IgD-negative memory B cell (primary cell): ENCODE data around the gene FAM174C. TPM values are rescaled to one million over a fixed set of nuclear protein-coding genes. Genes with fewer than 3 reads are reported as not detected.

Experiments
- H3K27ac Mint-ChIP-seq, 3 donors: one replicate each; pipeline ENCODE4 v1.8.0; 2020 to 2022; ENCODE audit warnings: mild to moderate bottlenecking in 3 of 3, mixed read lengths in 3 of 3, moderate library complexity in 1 of 3
- H3K27me3 Mint-ChIP-seq: one replicate; pipeline ENCODE4 v1.8.0; 2021; ENCODE audit warnings: mixed read lengths
- H3K36me3 Mint-ChIP-seq: one replicate; pipeline ENCODE4 v1.8.0; 2020; ENCODE audit warnings: mild to moderate bottlenecking, mixed read lengths
- H3K4me1 Mint-ChIP-seq, 3 donors: one replicate each; pipeline ENCODE4 v1.8.0; 2020 to 2022; ENCODE audit warnings: mixed read lengths in 3 of 3, mild to moderate bottlenecking in 1 of 3
- H3K4me3 Mint-ChIP-seq, 4 donors: one replicate each; pipeline ENCODE4 v1.8.0; 2020 to 2022; ENCODE audit warnings: mild to moderate bottlenecking in 4 of 4, mixed read lengths in 4 of 4, moderate library complexity in 3 of 4
- H3K9me3 Mint-ChIP-seq, 3 donors: one replicate each; pipeline ENCODE4 v1.8.0; 2020 to 2021; ENCODE audit warnings: mixed read lengths in 3 of 3, mild to moderate bottlenecking in 1 of 3
- polyA plus RNA-seq: library from polyadenylated mRNA; unstranded; fragments of 300-500 nt; fragmentation: Illumina TruSeq; gene quantifications from one replicate; pipeline ENCODE4 v1.2.3, GENCODE V29; 2021

The FAM174C gene
- polyA plus RNA-seq, 1 donor from 2014 or later: 115 TPM

DNA sequence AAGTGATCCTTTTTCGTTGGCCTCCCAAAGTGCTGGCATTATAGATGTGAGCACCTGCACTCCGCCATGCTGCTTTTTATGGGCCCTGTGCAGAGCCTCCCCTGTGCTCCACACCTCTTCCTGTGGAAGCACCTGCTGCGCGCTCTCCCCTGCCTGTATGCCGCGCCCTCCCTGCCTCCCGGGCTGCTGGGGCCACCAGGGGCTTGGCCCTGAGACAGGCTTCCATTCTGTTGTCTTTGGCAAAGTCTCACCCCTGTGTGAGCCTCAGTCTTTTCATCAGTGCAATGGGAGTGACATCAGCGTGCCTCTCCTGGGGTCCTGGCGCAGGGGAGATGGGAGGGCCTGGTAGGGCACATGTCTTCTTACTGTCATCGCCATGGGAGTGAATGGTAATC, 1.3 kb downstream of the FAM174C start:
- Mint-ChIP-seq H3K4me3 (peak overlapping the region; percentile 80 to 95 (median 88)), H3K36me3 (peaks cover 9% of the 10 kb centered on the region), H3K27ac (peak overlapping the region; percentile 95 to 97 (median 97)), H3K27me3 (peaks cover 1% of the 10 kb centered on the region), H3K4me1 (peaks cover 21 to 26% (median 23%) of the 10 kb centered on the region in 3 donors), H3K9me3 (no peaks in the 10 kb centered on the region)

DNA sequence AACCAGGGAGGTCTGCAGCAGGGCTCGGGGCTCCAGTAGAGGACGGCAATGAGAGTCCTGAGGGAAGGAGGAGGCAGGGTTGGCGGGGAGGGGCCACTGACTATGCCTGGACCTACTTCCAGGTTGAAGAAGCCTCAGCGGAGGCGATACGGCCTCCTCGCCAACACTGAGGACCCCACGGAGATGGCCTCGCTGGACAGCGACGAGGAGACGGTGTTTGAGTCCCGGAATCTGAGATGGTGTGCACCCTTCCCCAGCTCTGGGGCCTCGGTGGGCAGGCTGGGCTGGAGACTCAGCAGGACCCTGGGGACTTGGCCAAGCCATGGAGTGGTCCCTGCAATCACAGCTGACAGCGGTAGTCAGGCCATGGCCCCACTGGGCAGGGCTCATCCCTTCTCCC, 1.7 kb downstream of the FAM174C start:
- no peaks in the 10 kb centered on the region for H3K9me3 Mint-ChIP-seq
- H3K36me3 Mint-ChIP-seq: peaks cover 9% of the 10 kb centered on the region
- H3K27ac Mint-ChIP-seq: peak overlapping the region; percentile 95 to 97 (median 97)
- peak overlapping the region; percentile 80 to 95 (median 88) for H3K4me3 Mint-ChIP-seq
- peaks cover 21 to 24% (median 22%) of the 10 kb centered on the region in 3 donors for H3K4me1 Mint-ChIP-seq
- H3K27me3 Mint-ChIP-seq: peaks cover 1% of the 10 kb centered on the region

DNA sequence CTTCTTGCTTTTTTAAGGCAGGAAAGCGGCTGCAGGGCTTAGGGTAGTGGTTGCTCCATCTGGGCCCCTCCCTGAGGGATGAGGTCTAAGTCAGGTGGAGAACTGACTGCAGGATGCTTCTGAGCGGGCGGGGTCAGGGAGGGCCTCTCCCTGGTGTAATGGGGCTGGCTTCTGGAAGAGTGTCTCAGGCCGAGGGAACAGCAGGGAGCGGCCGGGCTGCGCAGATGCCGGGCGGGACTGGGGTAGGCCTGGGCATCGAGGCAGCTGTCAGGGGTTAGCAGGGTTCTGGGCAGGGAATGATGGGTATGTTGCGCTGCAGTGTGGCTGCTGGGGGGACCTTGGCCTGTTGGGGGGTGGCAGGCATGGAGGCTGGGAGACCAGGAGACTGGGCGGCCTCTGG, 2.7 kb downstream of the FAM174C start:
- peaks cover 15 to 16% (median 16%) of the 10 kb centered on the region in 3 donors for H3K4me1 Mint-ChIP-seq
- peak overlapping the region; percentile 46 to 95 (median 93) for H3K27ac Mint-ChIP-seq
- H3K36me3 Mint-ChIP-seq: peaks cover 6% of the 10 kb centered on the region
- no peaks in the 10 kb centered on the region for H3K9me3 Mint-ChIP-seq
- peak overlapping the region in 3 of 4 donors; percentile 29 to 82 (median 77) for H3K4me3 Mint-ChIP-seq
- peaks cover 3% of the 10 kb centered on the region for H3K27me3 Mint-ChIP-seq

DNA sequence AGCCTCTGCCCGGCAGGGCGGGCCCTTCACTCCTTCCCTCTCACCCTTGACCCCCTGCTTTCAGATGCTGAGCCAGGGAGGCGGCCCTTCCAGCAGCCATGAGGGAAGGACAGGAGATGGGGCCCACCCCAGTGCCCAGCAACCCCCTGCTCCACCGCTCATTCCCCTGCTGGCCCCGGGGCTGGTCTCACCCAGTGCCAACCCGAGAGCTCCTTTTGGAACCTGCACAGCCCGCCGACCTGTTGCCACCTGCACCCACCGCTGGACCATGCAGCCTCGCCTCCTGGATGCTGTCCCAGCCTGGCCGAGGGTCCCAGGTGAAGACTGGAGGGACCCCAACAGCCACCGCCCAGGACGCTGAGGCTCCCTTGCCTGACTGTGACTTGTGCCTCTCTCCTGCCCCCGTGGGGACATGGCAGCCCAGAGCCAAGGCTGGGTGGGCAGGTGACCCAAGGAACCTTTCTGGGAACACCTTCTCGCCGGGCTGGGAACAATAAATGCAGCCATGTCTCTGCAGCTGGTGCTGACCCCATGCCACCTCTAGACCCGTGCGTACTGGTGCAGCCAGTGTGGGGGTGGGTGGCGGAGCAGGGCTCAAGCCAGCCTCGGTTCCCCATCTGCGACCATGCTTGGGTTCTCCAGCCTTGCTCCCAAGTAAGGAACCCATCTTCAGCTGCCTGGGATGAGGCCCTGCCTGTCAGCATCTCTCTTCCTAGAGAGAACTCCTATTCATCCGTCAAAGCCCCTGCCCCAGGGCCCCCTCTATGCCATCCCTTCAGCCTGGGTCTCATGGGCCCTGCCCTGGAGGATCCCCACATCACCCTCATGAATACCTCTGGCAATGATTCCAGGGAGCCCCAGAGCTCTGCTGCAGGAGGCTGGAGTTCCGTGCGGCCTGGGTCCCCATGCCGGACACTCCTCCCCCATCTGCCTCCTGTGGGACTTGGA, 3.7 kb downstream of the FAM174C start:
- Mint-ChIP-seq H3K9me3 (no peaks in the 10 kb centered on the region), H3K27me3 (peaks cover 10% of the 10 kb centered on the region), H3K27ac (peak overlapping the region in 2 of 3 donors; percentile 5 to 90), H3K4me3 (peak overlapping the region in 1 of 4 donors; percentile 84), H3K36me3 (peaks cover 6% of the 10 kb centered on the region), H3K4me1 (peaks cover 10 to 11% (median 10%) of the 10 kb centered on the region in 3 donors)

- Mint-ChIP-seq H3K36me3 (peaks cover 6% of the 10 kb centered on the region), H3K4me1 (peaks cover 10 to 14% (median 12%) of the 10 kb centered on the region in 3 donors), H3K27ac (peak overlapping the region; percentile 63 to 92 (median 90)), H3K4me3 (peak overlapping the region in 2 of 4 donors; percentile 82 to 84), H3K27me3 (peaks cover 17% of the 10 kb centered on the region), H3K9me3 (peaks cover 0 to 2% (median 0%) of the 10 kb centered on the region in 3 donors)
These were observed 4.5 kb downstream of the FAM174C start for GRCh38 chr19:1279782-1280341.

- Mint-ChIP-seq H3K27me3 (peaks cover 20% of the 10 kb centered on the region), H3K27ac (peak overlapping the region in 1 of 3 donors; percentile 92), H3K4me3 (peak overlapping the region in 1 of 4 donors; percentile 50), H3K9me3 (peaks cover 0 to 2% (median 0%) of the 10 kb centered on the region in 3 donors), H3K4me1 (peaks cover 5 to 15% (median 12%) of the 10 kb centered on the region in 3 donors), H3K36me3 (peaks cover 6% of the 10 kb centered on the region)
These were observed 5.6 kb downstream of the FAM174C start for GRCh38 chr19:1280636-1281568.

DNA sequence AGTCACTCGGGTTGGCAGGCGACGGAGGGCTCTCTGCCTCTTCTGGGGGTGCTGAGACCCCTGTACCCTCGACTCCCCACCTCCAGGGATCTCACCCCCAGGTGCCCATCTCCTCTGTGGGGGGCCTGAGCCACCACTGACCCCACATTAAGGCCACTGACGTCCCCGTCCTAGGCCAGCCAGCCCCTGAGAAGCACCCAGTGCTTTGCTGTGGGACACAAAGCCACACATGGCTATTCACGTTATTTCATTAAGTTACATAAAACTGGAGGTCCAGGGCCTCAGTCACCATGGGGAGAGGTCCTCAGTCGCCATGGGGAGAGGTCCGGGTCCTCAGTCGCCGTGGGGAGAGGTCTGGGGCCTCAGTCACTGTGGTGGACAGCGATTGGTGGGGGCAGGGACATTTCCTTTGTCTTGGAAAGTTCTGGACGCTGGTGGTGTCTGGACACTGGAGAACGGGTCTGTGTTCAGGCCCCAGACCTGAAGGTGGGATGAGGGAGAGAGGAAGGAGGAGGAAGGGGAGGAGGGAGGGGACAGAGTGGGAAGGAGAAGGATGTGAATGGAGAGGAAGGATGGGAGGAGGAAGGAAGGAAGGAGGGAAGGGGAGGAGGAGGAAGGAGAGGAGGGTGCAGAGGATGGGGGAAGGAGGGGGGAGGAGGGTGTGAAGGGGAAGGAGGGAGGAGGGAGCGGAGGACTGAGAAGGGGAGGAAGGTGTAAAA, 6.4 kb downstream of the FAM174C start:
- H3K36me3 Mint-ChIP-seq: peaks cover 6% of the 10 kb centered on the region
- no peak overlapping the region for H3K27ac Mint-ChIP-seq
- peaks cover 24% of the 10 kb centered on the region for H3K27me3 Mint-ChIP-seq
- peaks cover 5 to 15% (median 9%) of the 10 kb centered on the region in 3 donors for H3K4me1 Mint-ChIP-seq
- peak overlapping the region in 1 of 4 donors; percentile 52 for H3K4me3 Mint-ChIP-seq
- H3K9me3 Mint-ChIP-seq: peaks cover 0 to 2% (median 0%) of the 10 kb centered on the region in 3 donors

GRCh38 chr19:1282588-1283206, 7.4 kb downstream of the FAM174C start:
- Mint-ChIP-seq H3K4me1 (peaks cover 5 to 13% (median 6%) of the 10 kb centered on the region in 3 donors), H3K27me3 (peaks cover 25% of the 10 kb centered on the region), H3K27ac (no peak overlapping the region), H3K4me3 (peak overlapping the region in 2 of 4 donors; percentile 12 to 39), H3K9me3 (peaks cover 0 to 2% (median 0%) of the 10 kb centered on the region in 3 donors), H3K36me3 (peaks cover 6% of the 10 kb centered on the region)

DNA sequence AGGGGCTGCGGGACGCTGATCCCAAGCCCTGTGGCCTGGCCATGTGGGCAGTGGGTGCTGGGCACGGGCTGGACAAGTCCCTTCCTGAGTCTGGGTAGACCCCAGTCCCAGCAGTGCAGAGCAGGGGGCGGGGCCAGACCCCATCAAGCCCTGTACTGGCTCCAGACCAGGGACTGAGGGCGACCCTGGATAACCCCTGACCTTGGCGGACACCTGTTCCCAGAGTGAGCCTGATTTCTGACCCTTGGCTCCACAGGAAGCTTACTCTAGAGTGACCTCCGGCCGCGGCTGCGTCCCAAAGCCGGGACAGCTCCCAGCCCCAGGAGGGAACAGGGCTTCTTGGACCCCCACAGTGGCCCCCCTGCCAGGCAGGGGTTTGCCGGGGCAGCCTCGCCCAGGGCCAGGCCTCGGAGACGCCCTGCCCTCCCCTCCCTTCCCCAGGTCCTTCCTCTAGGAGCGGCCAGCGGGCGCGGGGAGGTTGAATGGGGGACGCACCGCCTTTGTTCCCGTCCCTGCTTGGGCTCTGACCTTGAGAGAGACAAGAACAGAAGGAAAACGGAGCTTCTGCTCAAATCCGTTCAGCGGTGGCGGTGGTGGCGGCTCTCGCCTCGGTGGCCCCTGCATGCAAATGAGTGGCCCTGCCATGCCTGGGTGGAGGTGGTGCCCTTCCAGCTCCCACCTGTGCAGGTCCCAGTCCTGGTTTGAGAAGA, 8.0 kb downstream of the FAM174C start:
- Mint-ChIP-seq H3K9me3 (peaks cover 0 to 2% (median 0%) of the 10 kb centered on the region in 3 donors), H3K36me3 (peaks cover 4% of the 10 kb centered on the region), H3K4me3 (peak overlapping the region in 2 of 4 donors; percentile 12 to 39), H3K27me3 (peaks cover 29% of the 10 kb centered on the region), H3K4me1 (peaks cover 5 to 13% (median 6%) of the 10 kb centered on the region in 3 donors), H3K27ac (no peak overlapping the region)

DNA sequence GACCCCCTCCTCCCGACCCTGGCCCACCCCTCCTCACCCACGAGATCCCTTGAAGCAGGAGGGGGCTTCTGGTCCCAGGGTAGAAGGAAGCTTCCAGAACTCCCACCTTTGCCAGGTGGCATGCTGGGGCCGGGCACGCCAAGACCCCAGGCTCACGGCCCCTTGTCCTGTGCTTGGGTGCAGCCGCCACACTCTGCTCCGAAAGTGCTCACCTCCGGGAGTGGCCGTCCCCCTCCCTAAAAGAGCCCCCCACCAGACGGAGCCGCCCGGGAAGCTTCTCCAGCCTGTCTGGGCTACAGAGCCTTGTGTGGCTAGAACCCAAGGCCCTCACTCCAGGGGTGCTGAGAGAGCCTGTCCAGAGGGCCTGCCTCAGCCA, 8.6 kb downstream of the FAM174C start:
- Mint-ChIP-seq H3K27ac (no peak overlapping the region), H3K36me3 (peaks cover 4% of the 10 kb centered on the region), H3K9me3 (peaks cover 0 to 2% (median 0%) of the 10 kb centered on the region in 3 donors), H3K4me1 (peaks cover 5 to 13% (median 6%) of the 10 kb centered on the region in 3 donors), H3K4me3 (peak overlapping the region in 1 of 4 donors; percentile 36), H3K27me3 (peaks cover 30% of the 10 kb centered on the region)

DNA sequence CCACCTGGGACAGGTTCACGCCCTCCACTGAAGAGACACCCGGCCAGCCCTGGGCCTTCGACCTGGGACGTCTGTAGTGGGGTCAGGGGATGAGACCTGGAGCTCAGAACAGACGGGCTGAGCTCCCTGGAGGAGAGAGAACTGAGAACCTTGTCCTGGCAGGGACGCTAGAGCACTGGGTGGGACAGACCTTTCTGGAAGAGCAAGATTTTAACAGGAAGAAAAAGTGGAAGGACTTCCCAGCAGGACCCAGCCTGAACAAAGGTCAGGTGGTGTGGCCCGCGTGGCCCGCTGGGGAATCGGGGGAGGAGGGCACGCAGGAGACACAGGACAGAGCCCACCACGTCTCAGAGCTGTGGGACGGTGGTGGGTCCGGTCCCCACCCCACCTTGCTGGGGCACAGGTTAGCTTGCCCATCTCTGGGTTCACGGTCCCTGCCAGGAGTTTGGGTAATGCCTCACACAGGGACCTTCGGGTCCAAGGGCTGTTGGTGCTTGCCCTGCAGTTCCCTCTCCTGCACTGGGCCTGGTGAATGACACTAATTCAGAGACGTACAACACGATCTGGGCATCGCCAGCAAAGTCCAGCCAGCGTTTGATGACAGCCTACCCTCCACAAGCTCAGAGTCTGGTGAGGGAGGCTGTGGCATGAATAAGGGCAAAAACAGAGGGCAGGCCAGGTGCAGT, 9.1 kb downstream of the FAM174C start:
- peaks cover 4% of the 10 kb centered on the region for H3K36me3 Mint-ChIP-seq
- peaks cover 34% of the 10 kb centered on the region for H3K27me3 Mint-ChIP-seq
- peaks cover 4 to 13% (median 6%) of the 10 kb centered on the region in 3 donors for H3K4me1 Mint-ChIP-seq
- peak overlapping the region in 1 of 3 donors; percentile 51 for H3K27ac Mint-ChIP-seq
- peaks cover 0 to 2% (median 0%) of the 10 kb centered on the region in 3 donors for H3K9me3 Mint-ChIP-seq
- peak overlapping the region in 3 of 4 donors; percentile 5 to 80 (median 36) for H3K4me3 Mint-ChIP-seq

GRCh38 chr19:1284979-1285736, 9.8 kb downstream of the FAM174C start:
- H3K9me3 Mint-ChIP-seq: peaks cover 0 to 2% (median 0%) of the 10 kb centered on the region in 3 donors
- peak overlapping the region in 1 of 3 donors; percentile 51 for H3K27ac Mint-ChIP-seq
- peaks cover 0 to 9% (median 2%) of the 10 kb centered on the region in 3 donors for H3K4me1 Mint-ChIP-seq
- H3K4me3 Mint-ChIP-seq: peak overlapping the region in 3 of 4 donors; percentile 32 to 36 (median 33)
- H3K36me3 Mint-ChIP-seq: peaks cover 2% of the 10 kb centered on the region
- H3K27me3 Mint-ChIP-seq: peaks cover 33% of the 10 kb centered on the region
